DOHH2 (cell line): ENCODE data around the gene CTNNA2.

Experiments
- H3F3A ChIP-seq: fragments of 200-600 bp; sonication (generic), shearing (Covaris generic); 2 replicates; pipeline ENCODE4 v1.6.0; 2016; ENCODE audit warnings: antibody characterized with exemption, mild to moderate bottlenecking; ENCODE audit not compliant: control insufficient read depth, insufficient read depth
- H3K27ac ChIP-seq: fragments of 200-600 bp; sonication (generic); 2 replicates; pipeline ENCODE4 v1.5.1; 2014; ENCODE audit warnings: low read depth, mild to moderate bottlenecking, low read length, moderate library complexity
- H3K27me3 ChIP-seq: fragments of 200-600 bp; sonication (generic); 2 replicates; pipeline ENCODE4 v1.6.1; 2014; ENCODE audit warnings: mild to moderate bottlenecking, low read length, mixed read lengths; ENCODE audit not compliant: control insufficient read depth
- H3K36me3 ChIP-seq: fragments of 200-600 bp; sonication (generic); 2 replicates; pipeline ENCODE4 v1.6.1; 2014; ENCODE audit warnings: mild to moderate bottlenecking, low read length, moderate library complexity, mixed read lengths; ENCODE audit not compliant: control insufficient read depth
- H3K4me1 ChIP-seq: fragments of 200-600 bp; sonication (generic); 2 replicates; pipeline ENCODE4 v1.6.1; 2014; ENCODE audit warnings: mild to moderate bottlenecking, low read length, mixed read lengths; ENCODE audit not compliant: control insufficient read depth
- H3K4me2 ChIP-seq: fragments of 200-600 bp; sonication (generic); 2 replicates; pipeline ENCODE4 v1.6.0; 2014; ENCODE audit warnings: mild to moderate bottlenecking, low read length, moderate library complexity
- H3K4me3 ChIP-seq: fragments of 200-600 bp; sonication (generic); 2 replicates; pipeline ENCODE4 v1.5.1; 2014; ENCODE audit warnings: mild to moderate bottlenecking, low read length, mixed read lengths
- H3K79me2 ChIP-seq: fragments of 200-600 bp; sonication (generic); 2 replicates; pipeline ENCODE4 v1.6.1; 2014; ENCODE audit warnings: mild to moderate bottlenecking, low read length, mixed read lengths; ENCODE audit not compliant: control insufficient read depth
- H3K9me2 ChIP-seq: fragments of 200-600 bp; sonication (generic); replicated peaks from 2 replicates; pipeline ENCODE4 v1.6.1; 2014; ENCODE audit warnings: mild to moderate bottlenecking, low read length, mixed read lengths; ENCODE audit not compliant: control insufficient read depth
- H3K9me3 ChIP-seq: fragments of 200-600 bp; sonication (generic); 2 replicates; pipeline ENCODE4 v1.6.1; 2014; ENCODE audit warnings: antibody characterized with exemption, low read length, mixed read lengths; ENCODE audit not compliant: control insufficient read depth, insufficient read depth
- H4K20me1 ChIP-seq: fragments of 200-600 bp; sonication (generic); 2 replicates; pipeline ENCODE4 v1.6.0; 2014; ENCODE audit warnings: low read depth, mild to moderate bottlenecking, antibody characterized with exemption, low read length, moderate library complexity; ENCODE audit not compliant: control insufficient read depth, insufficient read depth
- CTCF ChIP-seq: fragments of 200-600 bp; sonication (generic); IDR thresholded peaks from one replicate; pipeline ENCODE4 v1.5.1; 2014; ENCODE audit warnings: antibody characterized with exemption, mild to moderate bottlenecking, low read depth, low read length; ENCODE audit not compliant: poor library complexity, severe bottlenecking
- EZH2phosphoT487 ChIP-seq: fragments of 200-600 bp; sonication (generic); IDR thresholded peaks from 2 replicates; pipeline ENCODE4 v1.6.1; 2017; ENCODE audit warnings: borderline replicate concordance, mild to moderate bottlenecking, antibody characterized with exemption, low read length, moderate library complexity, mixed read lengths

The CTNNA2 gene

GRCh38 chr2:80053522-80054345 is 540.9 kb downstream of the CTNNA2 start:
- Histone ChIP-seq H3K4me3 (no peak overlapping the region), H3K36me3 (no peaks in the 10 kb centered on the region), H4K20me1 (no peaks in the 10 kb centered on the region), H3F3A (no peaks in the 10 kb centered on the region), H3K9me3 (no peaks in the 10 kb centered on the region), H3K27me3 (no peaks in the 10 kb centered on the region), H3K4me2 (no peak overlapping the region), H3K79me2 (no peaks in the 10 kb centered on the region), H3K27ac (no peak overlapping the region), H3K4me1 (no peaks in the 10 kb centered on the region), H3K9me2 (no peaks in the 10 kb centered on the region)
- TF ChIP-seq CTCF, result no peak
- TF ChIP-seq EZH2phosphoT487, result no peak

DNA sequence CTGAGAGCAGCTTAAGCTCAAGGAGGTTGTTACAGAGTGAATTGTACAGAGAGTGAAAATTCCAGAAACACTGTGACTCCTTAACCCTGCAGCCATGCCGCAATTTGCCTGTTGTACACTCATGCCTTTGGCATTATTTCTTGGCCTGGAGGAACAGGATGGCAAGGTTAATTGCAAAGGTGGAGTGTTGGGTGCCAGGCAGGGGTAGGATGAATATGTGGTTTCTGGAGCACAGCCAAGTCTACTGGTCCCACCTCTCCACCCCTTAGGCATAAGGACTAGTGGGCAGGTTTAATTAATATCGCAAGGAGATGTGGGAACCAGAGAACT is 541.5 kb downstream of the CTNNA2 start:
- Histone ChIP-seq H3K27me3 (no peaks in the 10 kb centered on the region), H3K4me2 (no peak overlapping the region), H3K79me2 (no peaks in the 10 kb centered on the region), H3K36me3 (no peaks in the 10 kb centered on the region), H4K20me1 (no peaks in the 10 kb centered on the region), H3K4me3 (no peak overlapping the region), H3F3A (no peaks in the 10 kb centered on the region), H3K9me2 (no peaks in the 10 kb centered on the region), H3K4me1 (no peaks in the 10 kb centered on the region), H3K9me3 (no peaks in the 10 kb centered on the region), H3K27ac (no peak overlapping the region)
- no peak for TF ChIP-seq CTCF
- no peak for TF ChIP-seq EZH2phosphoT487

DNA sequence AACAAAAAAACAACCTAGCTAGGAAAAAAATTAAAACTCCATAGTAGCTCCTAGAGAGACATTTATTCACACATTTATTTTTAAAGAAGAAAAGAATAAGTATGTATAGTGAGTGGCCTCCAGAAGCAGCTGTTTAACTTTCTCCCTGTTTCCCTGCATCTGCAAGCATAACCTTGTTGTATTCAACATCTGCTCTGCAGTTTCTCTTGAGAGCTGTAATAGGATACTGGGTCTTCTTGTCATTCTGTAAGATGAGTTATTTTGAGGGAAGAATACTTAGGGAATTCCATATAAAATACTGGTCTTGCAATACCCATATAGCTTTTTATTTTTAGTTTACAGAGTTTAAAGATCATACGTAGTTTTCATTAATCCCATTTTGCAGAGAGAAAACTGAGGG is 545.1 kb downstream of the CTNNA2 start:
- no peaks in the 10 kb centered on the region for H3K79me2 ChIP-seq
- TF ChIP-seq CTCF, result no peak
- TF ChIP-seq EZH2phosphoT487, result no peak
- H3K4me2 ChIP-seq, result no peak overlapping the region
- no peak overlapping the region for H3K4me3 ChIP-seq
- H3F3A ChIP-seq, result no peaks in the 10 kb centered on the region
- no peaks in the 10 kb centered on the region for H3K27me3 ChIP-seq
- no peaks in the 10 kb centered on the region for H4K20me1 ChIP-seq
- H3K36me3 ChIP-seq, result no peaks in the 10 kb centered on the region
- no peaks in the 10 kb centered on the region for H3K9me2 ChIP-seq
- H3K9me3 ChIP-seq, result no peaks in the 10 kb centered on the region
- H3K27ac ChIP-seq, result no peak overlapping the region
- no peaks in the 10 kb centered on the region for H3K4me1 ChIP-seq
